ENCODE data around the gene CELF6. TPM values are rescaled to one million over a fixed set of nuclear protein-coding genes. Genes with fewer than 3 reads are reported as not detected.

The CELF6 gene
- total and polyA plus RNA-seq, 2 experiments from 2014 or later = 0.14 TPM; not detected in 1

- Histone ChIP-seq H3K36me3 (ENCODE audit: insufficient read depth) (no peaks in the 10 kb centered on the region), H3F3A (replicated peaks; ENCODE audit: low read depth) (no peaks in the 10 kb centered on the region), H2AFZ (no peak overlapping the region), H3K4me3 (no peak overlapping the region), H3K4me2 (no peak overlapping the region), H3K9me2 (ENCODE audit: insufficient read depth) (no peaks in the 10 kb centered on the region), H3K27me3 (ENCODE audit: insufficient read depth) (no peaks in the 10 kb centered on the region), H3K4me1 (ENCODE audit: insufficient read depth) (no peaks in the 10 kb centered on the region), H3K79me2 (replicated peaks; ENCODE audit: insufficient read depth) (no peaks in the 10 kb centered on the region), H3K27ac (ENCODE audit: low read depth) (no peak overlapping the region), H4K20me1 (replicated peaks; ENCODE audit: insufficient read depth) (no peaks in the 10 kb centered on the region)
- no peaks in the 10 kb centered on the region for H3K27me3 Mint-ChIP-seq (ENCODE audit: insufficient read depth, low read depth, poor library complexity)
- no peaks in the 10 kb centered on the region for H3K4me1 Mint-ChIP-seq
- no peak overlapping the region for H3K27ac Mint-ChIP-seq
- no peak for TF ChIP-seq JUNB (IDR thresholded peaks at IDR 0.05; ENCODE audit: unreplicated experiment)
- TF ChIP-seq ZNF331 (CRISPR knock-in tag; IDR thresholded peaks at IDR 0.05; ENCODE audit: low read depth) = no peak
- TF ChIP-seq STAT1 (IDR thresholded peaks at IDR 0.05; ENCODE audit: unreplicated experiment) = no peak
- no peak for TF ChIP-seq EZH2phosphoT487 (IDR thresholded peaks at IDR 0.05; ENCODE audit: unreplicated experiment)
- no peak for TF ChIP-seq CREB1 (CRISPR knock-in tag; IDR thresholded peaks at IDR 0.05; ENCODE audit: low read depth)
- TF ChIP-seq POLR2AphosphoS5 (IDR thresholded peaks at IDR 0.05; ENCODE audit: low read depth) = no peak
- no peak for TF ChIP-seq EZH2 (IDR thresholded peaks at IDR 0.05; ENCODE audit: low read depth, unreplicated experiment)
- ATAC-seq = no peak
- H3K4me3 Mint-ChIP-seq = no peak overlapping the region
- no peaks in the 10 kb centered on the region for H3K36me3 Mint-ChIP-seq (ENCODE audit: low read depth)
- no peak for DNase-seq (ENCODE audit: low spot score)
- H3K9me3 Mint-ChIP-seq = no peaks in the 10 kb centered on the region
Measured at GRCh38 chr15:72331021-72331420, 11.1 kb upstream of the CELF6 start.

DNA sequence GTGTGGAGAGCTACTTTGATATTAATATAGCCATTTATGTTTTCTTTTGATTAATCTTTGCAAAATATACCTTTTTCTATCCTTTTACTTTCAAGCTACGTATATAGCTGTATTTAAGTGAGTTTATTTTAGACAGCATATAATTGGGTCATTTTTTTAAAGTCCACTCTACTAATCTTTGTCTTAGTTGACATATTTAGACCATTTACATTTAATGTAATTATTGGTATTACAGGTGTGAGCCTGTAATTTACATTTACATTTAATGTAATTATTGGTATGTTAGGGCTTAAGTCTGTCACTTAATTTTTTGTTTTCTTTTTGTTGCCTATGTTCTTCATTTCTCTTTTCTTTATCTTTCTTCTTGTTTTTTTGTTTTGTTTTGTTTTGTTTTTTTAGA is 3.8 kb upstream of the CELF6 start:
- Mint-ChIP-seq H3K4me3 (no peak overlapping the region), H3K27ac (no peak overlapping the region), H3K9me3 (peaks cover 3% of the 10 kb centered on the region; the same call in 2 of the 3 replicates)
- no peak for TF ChIP-seq CREB1 (CRISPR knock-in tag; IDR thresholded peaks at IDR 0.05; ENCODE audit: low read depth)
- TF ChIP-seq, protein P1, sequence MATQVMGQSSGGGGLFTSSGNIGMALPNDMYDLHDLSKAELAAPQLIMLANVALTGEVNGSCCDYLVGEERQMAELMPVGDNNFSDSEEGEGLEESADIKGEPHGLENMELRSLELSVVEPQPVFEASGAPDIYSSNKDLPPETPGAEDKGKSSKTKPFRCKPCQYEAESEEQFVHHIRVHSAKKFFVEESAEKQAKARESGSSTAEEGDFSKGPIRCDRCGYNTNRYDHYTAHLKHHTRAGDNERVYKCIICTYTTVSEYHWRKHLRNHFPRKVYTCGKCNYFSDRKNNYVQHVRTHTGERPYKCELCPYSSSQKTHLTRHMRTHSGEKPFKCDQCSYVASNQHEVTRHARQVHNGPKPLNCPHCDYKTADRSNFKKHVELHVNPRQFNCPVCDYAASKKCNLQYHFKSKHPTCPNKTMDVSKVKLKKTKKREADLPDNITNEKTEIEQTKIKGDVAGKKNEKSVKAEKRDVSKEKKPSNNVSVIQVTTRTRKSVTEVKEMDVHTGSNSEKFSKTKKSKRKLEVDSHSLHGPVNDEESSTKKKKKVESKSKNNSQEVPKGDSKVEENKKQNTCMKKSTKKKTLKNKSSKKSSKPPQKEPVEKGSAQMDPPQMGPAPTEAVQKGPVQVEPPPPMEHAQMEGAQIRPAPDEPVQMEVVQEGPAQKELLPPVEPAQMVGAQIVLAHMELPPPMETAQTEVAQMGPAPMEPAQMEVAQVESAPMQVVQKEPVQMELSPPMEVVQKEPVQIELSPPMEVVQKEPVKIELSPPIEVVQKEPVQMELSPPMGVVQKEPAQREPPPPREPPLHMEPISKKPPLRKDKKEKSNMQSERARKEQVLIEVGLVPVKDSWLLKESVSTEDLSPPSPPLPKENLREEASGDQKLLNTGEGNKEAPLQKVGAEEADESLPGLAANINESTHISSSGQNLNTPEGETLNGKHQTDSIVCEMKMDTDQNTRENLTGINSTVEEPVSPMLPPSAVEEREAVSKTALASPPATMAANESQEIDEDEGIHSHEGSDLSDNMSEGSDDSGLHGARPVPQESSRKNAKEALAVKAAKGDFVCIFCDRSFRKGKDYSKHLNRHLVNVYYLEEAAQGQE (IDR thresholded peaks at IDR 0.05; ENCODE audit: unreplicated experiment) = no peak
- no peak for TF ChIP-seq ZNF331 (CRISPR knock-in tag; IDR thresholded peaks at IDR 0.05; ENCODE audit: low read depth)
- TF ChIP-seq JUNB (IDR thresholded peaks at IDR 0.05; ENCODE audit: unreplicated experiment) = no peak
- TF ChIP-seq, protein P2, sequence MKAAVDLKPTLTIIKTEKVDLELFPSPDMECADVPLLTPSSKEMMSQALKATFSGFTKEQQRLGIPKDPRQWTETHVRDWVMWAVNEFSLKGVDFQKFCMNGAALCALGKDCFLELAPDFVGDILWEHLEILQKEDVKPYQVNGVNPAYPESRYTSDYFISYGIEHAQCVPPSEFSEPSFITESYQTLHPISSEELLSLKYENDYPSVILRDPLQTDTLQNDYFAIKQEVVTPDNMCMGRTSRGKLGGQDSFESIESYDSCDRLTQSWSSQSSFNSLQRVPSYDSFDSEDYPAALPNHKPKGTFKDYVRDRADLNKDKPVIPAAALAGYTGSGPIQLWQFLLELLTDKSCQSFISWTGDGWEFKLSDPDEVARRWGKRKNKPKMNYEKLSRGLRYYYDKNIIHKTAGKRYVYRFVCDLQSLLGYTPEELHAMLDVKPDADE (IDR thresholded peaks at IDR 0.05) = no peak
- TF ChIP-seq, protein P3, sequence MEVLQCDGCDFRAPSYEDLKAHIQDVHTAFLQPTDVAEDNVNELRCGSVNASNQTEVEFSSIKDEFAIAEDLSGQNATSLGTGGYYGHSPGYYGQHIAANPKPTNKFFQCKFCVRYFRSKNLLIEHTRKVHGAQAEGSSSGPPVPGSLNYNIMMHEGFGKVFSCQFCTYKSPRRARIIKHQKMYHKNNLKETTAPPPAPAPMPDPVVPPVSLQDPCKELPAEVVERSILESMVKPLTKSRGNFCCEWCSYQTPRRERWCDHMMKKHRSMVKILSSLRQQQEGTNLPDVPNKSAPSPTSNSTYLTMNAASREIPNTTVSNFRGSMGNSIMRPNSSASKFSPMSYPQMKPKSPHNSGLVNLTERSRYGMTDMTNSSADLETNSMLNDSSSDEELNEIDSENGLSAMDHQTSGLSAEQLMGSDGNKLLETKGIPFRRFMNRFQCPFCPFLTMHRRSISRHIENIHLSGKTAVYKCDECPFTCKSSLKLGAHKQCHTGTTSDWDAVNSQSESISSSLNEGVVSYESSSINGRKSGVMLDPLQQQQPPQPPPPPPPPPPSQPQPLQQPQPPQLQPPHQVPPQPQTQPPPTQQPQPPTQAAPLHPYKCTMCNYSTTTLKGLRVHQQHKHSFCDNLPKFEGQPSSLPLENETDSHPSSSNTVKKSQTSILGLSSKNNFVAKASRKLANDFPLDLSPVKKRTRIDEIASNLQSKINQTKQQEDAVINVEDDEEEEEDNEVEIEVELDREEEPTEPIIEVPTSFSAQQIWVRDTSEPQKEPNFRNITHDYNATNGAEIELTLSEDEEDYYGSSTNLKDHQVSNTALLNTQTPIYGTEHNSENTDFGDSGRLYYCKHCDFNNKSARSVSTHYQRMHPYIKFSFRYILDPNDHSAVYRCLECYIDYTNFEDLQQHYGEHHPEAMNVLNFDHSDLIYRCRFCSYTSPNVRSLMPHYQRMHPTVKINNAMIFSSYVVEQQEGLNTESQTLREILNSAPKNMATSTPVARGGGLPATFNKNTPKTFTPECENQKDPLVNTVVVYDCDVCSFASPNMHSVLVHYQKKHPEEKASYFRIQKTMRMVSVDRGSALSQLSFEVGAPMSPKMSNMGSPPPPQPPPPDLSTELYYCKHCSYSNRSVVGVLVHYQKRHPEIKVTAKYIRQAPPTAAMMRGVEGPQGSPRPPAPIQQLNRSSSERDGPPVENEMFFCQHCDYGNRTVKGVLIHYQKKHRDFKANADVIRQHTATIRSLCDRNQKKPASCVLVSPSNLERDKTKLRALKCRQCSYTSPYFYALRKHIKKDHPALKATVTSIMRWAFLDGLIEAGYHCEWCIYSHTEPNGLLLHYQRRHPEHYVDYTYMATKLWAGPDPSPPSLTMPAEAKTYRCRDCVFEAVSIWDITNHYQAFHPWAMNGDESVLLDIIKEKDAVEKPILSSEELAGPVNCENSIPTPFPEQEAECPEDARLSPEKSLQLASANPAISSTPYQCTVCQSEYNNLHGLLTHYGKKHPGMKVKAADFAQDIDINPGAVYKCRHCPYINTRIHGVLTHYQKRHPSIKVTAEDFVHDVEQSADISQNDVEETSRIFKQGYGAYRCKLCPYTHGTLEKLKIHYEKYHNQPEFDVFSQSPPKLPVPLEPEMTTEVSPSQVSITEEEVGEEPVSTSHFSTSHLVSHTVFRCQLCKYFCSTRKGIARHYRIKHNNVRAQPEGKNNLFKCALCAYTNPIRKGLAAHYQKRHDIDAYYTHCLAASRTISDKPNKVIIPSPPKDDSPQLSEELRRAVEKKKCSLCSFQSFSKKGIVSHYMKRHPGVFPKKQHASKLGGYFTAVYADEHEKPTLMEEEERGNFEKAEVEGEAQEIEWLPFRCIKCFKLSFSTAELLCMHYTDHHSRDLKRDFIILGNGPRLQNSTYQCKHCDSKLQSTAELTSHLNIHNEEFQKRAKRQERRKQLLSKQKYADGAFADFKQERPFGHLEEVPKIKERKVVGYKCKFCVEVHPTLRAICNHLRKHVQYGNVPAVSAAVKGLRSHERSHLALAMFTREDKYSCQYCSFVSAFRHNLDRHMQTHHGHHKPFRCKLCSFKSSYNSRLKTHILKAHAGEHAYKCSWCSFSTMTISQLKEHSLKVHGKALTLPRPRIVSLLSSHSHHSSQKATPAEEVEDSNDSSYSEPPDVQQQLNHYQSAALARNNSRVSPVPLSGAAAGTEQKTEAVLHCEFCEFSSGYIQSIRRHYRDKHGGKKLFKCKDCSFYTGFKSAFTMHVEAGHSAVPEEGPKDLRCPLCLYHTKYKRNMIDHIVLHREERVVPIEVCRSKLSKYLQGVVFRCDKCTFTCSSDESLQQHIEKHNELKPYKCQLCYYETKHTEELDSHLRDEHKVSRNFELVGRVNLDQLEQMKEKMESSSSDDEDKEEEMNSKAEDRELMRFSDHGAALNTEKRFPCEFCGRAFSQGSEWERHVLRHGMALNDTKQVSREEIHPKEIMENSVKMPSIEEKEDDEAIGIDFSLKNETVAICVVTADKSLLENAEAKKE (CRISPR knock-in tag; IDR thresholded peaks at IDR 0.05) = no peak

More for the DNA sequence above, 3.8 kb upstream of the CELF6 start:
- Histone ChIP-seq H3K9me2 (ENCODE audit: insufficient read depth) (no peaks in the 10 kb centered on the region), H3K4me3 (no peak overlapping the region), H3K4me1 (ENCODE audit: insufficient read depth) (peaks cover 7% of the 10 kb centered on the region; the same call in 1 of the 2 replicates), H2AFZ (no peak overlapping the region), H3K27ac (ENCODE audit: low read depth) (no peak overlapping the region), H4K20me1 (replicated peaks; ENCODE audit: insufficient read depth) (no peaks in the 10 kb centered on the region), H3F3A (replicated peaks; ENCODE audit: low read depth) (no peaks in the 10 kb centered on the region; the same call in 1 of the 2 replicates), H3K36me3 (ENCODE audit: insufficient read depth) (no peaks in the 10 kb centered on the region), H3K79me2 (replicated peaks; ENCODE audit: insufficient read depth) (no peaks in the 10 kb centered on the region), H3K4me2 (no peak overlapping the region), H3K27me3 (ENCODE audit: insufficient read depth) (peaks cover 16% of the 10 kb centered on the region)
- peaks cover 12% of the 10 kb centered on the region; the same call in 2 of the 3 replicates for H3K4me1 Mint-ChIP-seq
- H3K36me3 Mint-ChIP-seq (ENCODE audit: low read depth) = no peaks in the 10 kb centered on the region; the same call in 2 of the 3 replicates
- peaks cover 16% of the 10 kb centered on the region for H3K27me3 Mint-ChIP-seq (ENCODE audit: insufficient read depth, low read depth, poor library complexity)
- DNase-seq (ENCODE audit: low spot score) = no peak
- no peak for ATAC-seq
